WI38 (cell line): ENCODE results near the gene KRT77.

Experiments used
- H3K4me3 ChIP-seq: 2 replicates; pipeline ENCODE4 v1.5.1; 2011; ENCODE audit warnings: low read depth, mild to moderate bottlenecking, control low read depth, low read length
- CTCF ChIP-seq: IDR thresholded peaks from 2 replicates; pipeline ENCODE4 v1.5.1; 2012; ENCODE audit warnings: low read depth, mild to moderate bottlenecking, control low read depth, low read length

Gene KRT77

GRCh38 chr12:52648012-52648550 is 55.2 kb downstream of the KRT77 start:
- H3K4me3 ChIP-seq: no peak overlapping the region
- TF ChIP-seq CTCF: no peak

- no peak overlapping the region for H3K4me3 ChIP-seq
- TF ChIP-seq CTCF: no peak
Observed at GRCh38 chr12:52647601-52648000, 55.7 kb downstream of the KRT77 start.

GRCh38 chr12:52646613-52647012 is 56.7 kb downstream of the KRT77 start:
- no peak for TF ChIP-seq CTCF
- no peak overlapping the region for H3K4me3 ChIP-seq

- no peak for TF ChIP-seq CTCF
- H3K4me3 ChIP-seq: no peak overlapping the region
Observed at GRCh38 chr12:52645982-52646381, 57.3 kb downstream of the KRT77 start.

- no peak for TF ChIP-seq CTCF
- no peak overlapping the region for H3K4me3 ChIP-seq
Observed at GRCh38 chr12:52645120-52645761, 58.1 kb downstream of the KRT77 start.

GRCh38 chr12:52644078-52644415 is 59.3 kb downstream of the KRT77 start:
- TF ChIP-seq CTCF: no peak
- H3K4me3 ChIP-seq: no peak overlapping the region

- TF ChIP-seq CTCF: no peak
- H3K4me3 ChIP-seq: no peak overlapping the region
Observed at GRCh38 chr12:52643233-52644077, 59.9 kb downstream of the KRT77 start.
